ENCODE results near the gene ZRANB1. TPM values are rescaled to one million over a fixed set of nuclear protein-coding genes. Genes with fewer than 3 reads are reported as not detected.

Gene ZRANB1
- 26.6 TPM for total RNA-seq

DNA sequence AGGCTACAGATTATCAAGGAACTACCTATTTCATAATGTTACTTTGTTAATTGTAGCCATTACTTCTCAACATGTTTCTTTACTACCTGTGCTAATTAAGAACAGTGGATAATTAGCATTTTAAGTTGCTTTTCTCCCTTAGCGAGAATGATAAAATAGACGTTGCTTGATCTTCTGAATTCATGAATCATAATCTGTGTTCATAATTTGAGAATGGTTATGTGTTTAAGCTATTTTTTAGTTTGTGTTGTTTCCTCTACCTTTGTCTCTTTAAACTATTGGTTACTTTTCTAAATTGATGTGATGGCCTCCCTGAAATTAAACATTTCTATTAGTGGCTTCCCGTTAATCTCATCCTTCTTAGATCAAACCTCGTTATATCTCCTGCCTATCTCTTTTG is at the start of gene ZRANB1:
TSS of gene ZRANB1 (plus strand) at position 301 of the 400 bp plus-strand sequence. CDS start 371 bp downstream, outside the sequence.

Small RNAs within 50 kb of the gene (small RNA-seq; reads per million reads assigned to genes)
- gene MIR4296 (ENCODE audit: low replicate concordance): not detected

Other genes starting within 250 kb of the ZRANB1 start
- 55.1 TPM for gene FAM53B, start 197.7 kb upstream of the ZRANB1 start, total RNA-seq
- 41.8 TPM for gene EEF1AKMT2, start 150.2 kb upstream of the ZRANB1 start, total RNA-seq
- gene ABRAXAS2, start 140.3 kb upstream of the ZRANB1 start, total RNA-seq: 15.5 TPM
- 98.8 TPM for gene CTBP2, start 218.4 kb downstream of the ZRANB1 start, total RNA-seq